ENCODE results near the gene SNTG2.

The SNTG2 gene

GRCh38 chr2:1403565-1403964, 452.9 kb downstream of the SNTG2 start:
- Histone ChIP-seq H3K36me3 (ENCODE audit: control insufficient read depth, low read length) (no peaks in the 10 kb centered on the region), H3K4me3 (ENCODE audit: low read length) (no peak overlapping the region), H3K4me1 (ENCODE audit: control insufficient read depth, low read length) (peaks cover 27% of the 10 kb centered on the region), H3K27me3 (ENCODE audit: control insufficient read depth, low read length) (no peaks in the 10 kb centered on the region), H3K27ac (ENCODE audit: low read depth, low read length) (no peak overlapping the region), H4K20me1 (ENCODE audit: control insufficient read depth, insufficient read depth, low read depth, low read length) (no peaks in the 10 kb centered on the region), H3K79me2 (ENCODE audit: control insufficient read depth, low read length) (no peaks in the 10 kb centered on the region), H3F3A (ENCODE audit: control insufficient read depth, insufficient read depth) (no peaks in the 10 kb centered on the region), H3K4me2 (ENCODE audit: low read length) (no peak overlapping the region), H3K9me2 (replicated peaks; ENCODE audit: control insufficient read depth, low read length) (no peaks in the 10 kb centered on the region), H3K9me3 (ENCODE audit: control insufficient read depth, insufficient read depth, low read length) (no peaks in the 10 kb centered on the region)
- TF ChIP-seq CTCF (IDR thresholded peaks at IDR 0.05; ENCODE audit: low read depth, low read length, poor library complexity, severe bottlenecking) (no peak), EZH2phosphoT487 (IDR thresholded peaks at IDR 0.05; ENCODE audit: borderline replicate concordance, low read length) (no peak)

GRCh38 chr2:1405124-1405523, 454.5 kb downstream of the SNTG2 start:
- Histone ChIP-seq H3K4me2 (ENCODE audit: low read length) (no peak overlapping the region), H3K27ac (ENCODE audit: low read depth, low read length) (no peak overlapping the region), H3K9me2 (replicated peaks; ENCODE audit: control insufficient read depth, low read length) (no peaks in the 10 kb centered on the region), H3K4me1 (ENCODE audit: control insufficient read depth, low read length) (peaks cover 12% of the 10 kb centered on the region), H3F3A (ENCODE audit: control insufficient read depth, insufficient read depth) (no peaks in the 10 kb centered on the region), H3K36me3 (ENCODE audit: control insufficient read depth, low read length) (no peaks in the 10 kb centered on the region), H3K4me3 (ENCODE audit: low read length) (no peak overlapping the region), H4K20me1 (ENCODE audit: control insufficient read depth, insufficient read depth, low read depth, low read length) (no peaks in the 10 kb centered on the region), H3K79me2 (ENCODE audit: control insufficient read depth, low read length) (no peaks in the 10 kb centered on the region), H3K9me3 (ENCODE audit: control insufficient read depth, insufficient read depth, low read length) (no peaks in the 10 kb centered on the region), H3K27me3 (ENCODE audit: control insufficient read depth, low read length) (no peaks in the 10 kb centered on the region)
- TF ChIP-seq EZH2phosphoT487 (IDR thresholded peaks at IDR 0.05; ENCODE audit: borderline replicate concordance, low read length) (no peak), CTCF (IDR thresholded peaks at IDR 0.05; ENCODE audit: low read depth, low read length, poor library complexity, severe bottlenecking) (no peak)

GRCh38 chr2:1405967-1406366, 455.3 kb downstream of the SNTG2 start:
- no peaks in the 10 kb centered on the region for H4K20me1 ChIP-seq (ENCODE audit: control insufficient read depth, insufficient read depth, low read depth, low read length)
- no peaks in the 10 kb centered on the region for H3K9me3 ChIP-seq (ENCODE audit: control insufficient read depth, insufficient read depth, low read length)
- TF ChIP-seq CTCF (IDR thresholded peaks at IDR 0.05; ENCODE audit: low read depth, low read length, poor library complexity, severe bottlenecking), result no peak
- TF ChIP-seq EZH2phosphoT487 (IDR thresholded peaks at IDR 0.05; ENCODE audit: borderline replicate concordance, low read length), result no peak
- H3K36me3 ChIP-seq (ENCODE audit: control insufficient read depth, low read length), result no peaks in the 10 kb centered on the region
- no peaks in the 10 kb centered on the region for H3K27me3 ChIP-seq (ENCODE audit: control insufficient read depth, low read length)
- H3K9me2 ChIP-seq (replicated peaks; ENCODE audit: control insufficient read depth, low read length), result no peaks in the 10 kb centered on the region
- H3K79me2 ChIP-seq (ENCODE audit: control insufficient read depth, low read length), result no peaks in the 10 kb centered on the region
- H3K4me2 ChIP-seq (ENCODE audit: low read length), result no peak overlapping the region
- H3K4me1 ChIP-seq (ENCODE audit: control insufficient read depth, low read length), result peaks cover 6% of the 10 kb centered on the region
- H3K4me3 ChIP-seq (ENCODE audit: low read length), result no peak overlapping the region
- no peaks in the 10 kb centered on the region for H3F3A ChIP-seq (ENCODE audit: control insufficient read depth, insufficient read depth)
- H3K27ac ChIP-seq (ENCODE audit: low read depth, low read length), result no peak overlapping the region

- no peaks in the 10 kb centered on the region for H3F3A ChIP-seq (ENCODE audit: control insufficient read depth, insufficient read depth)
- H3K9me2 ChIP-seq (replicated peaks; ENCODE audit: control insufficient read depth, low read length), result no peaks in the 10 kb centered on the region
- no peaks in the 10 kb centered on the region for H3K27me3 ChIP-seq (ENCODE audit: control insufficient read depth, low read length)
- no peak overlapping the region for H3K4me2 ChIP-seq (ENCODE audit: low read length)
- H3K4me1 ChIP-seq (ENCODE audit: control insufficient read depth, low read length), result peaks cover 1% of the 10 kb centered on the region
- H3K79me2 ChIP-seq (ENCODE audit: control insufficient read depth, low read length), result no peaks in the 10 kb centered on the region
- no peaks in the 10 kb centered on the region for H3K36me3 ChIP-seq (ENCODE audit: control insufficient read depth, low read length)
- no peak for TF ChIP-seq CTCF (IDR thresholded peaks at IDR 0.05; ENCODE audit: low read depth, low read length, poor library complexity, severe bottlenecking)
- TF ChIP-seq EZH2phosphoT487 (IDR thresholded peaks at IDR 0.05; ENCODE audit: borderline replicate concordance, low read length), result no peak
- H4K20me1 ChIP-seq (ENCODE audit: control insufficient read depth, insufficient read depth, low read depth, low read length), result no peaks in the 10 kb centered on the region
- no peak overlapping the region for H3K4me3 ChIP-seq (ENCODE audit: low read length)
- no peaks in the 10 kb centered on the region for H3K9me3 ChIP-seq (ENCODE audit: control insufficient read depth, insufficient read depth, low read length)
- no peak overlapping the region for H3K27ac ChIP-seq (ENCODE audit: low read depth, low read length)
These were observed 455.8 kb downstream of the SNTG2 start for GRCh38 chr2:1406434-1406833.

All from DOHH2 (cell line).